Tibial artery (tissue), 4 donors: ENCODE measurements around the gene OMP.

ENCODE experiments used
- DNase-seq, 2 donors: peaks; one replicate each; pipeline ENCODE4 v3.0.0-alpha.2; 2019
- H3K27ac ChIP-seq, 2 donors: fragments of 200-600 bp; sonication (generic) in 1 of 2; 1 replicate in 1 of 2; 2 replicates in 1 of 2; pipeline ENCODE4 v1.5.1; 2018 to 2019; ENCODE audit warnings: mild to moderate bottlenecking in 1 of 2
- H3K27me3 ChIP-seq, 2 donors: fragments of 200-600 bp; sonication (generic) in 1 of 2; one replicate each; pipeline versions ENCODE4 v1.5.1 to v1.6.0; 2016 to 2019
- H3K36me3 ChIP-seq, 3 donors: fragments of 200-600 bp; sonication (generic) in 2 of 3; one replicate each; pipeline ENCODE4 v1.5.1; 2016 to 2019; ENCODE audit warnings: mild to moderate bottlenecking in 2 of 3
- H3K4me1 ChIP-seq, 4 donors: fragments of 200-600 bp; sonication (generic) in 2 of 4; 1 replicate in 3 of 4; 2 replicates in 1 of 4; pipeline ENCODE4 v1.5.1; 2016 to 2019
- H3K4me3 ChIP-seq, 2 donors: fragments of 200-600 bp; sonication (generic) in 1 of 2; 1 replicate in 1 of 2; 2 replicates in 1 of 2; pipeline ENCODE4 v1.5.1; 2018 to 2019; ENCODE audit warnings: mild to moderate bottlenecking in 2 of 2
- H3K9me3 ChIP-seq, 3 donors: fragments of 200-600 bp; sonication (generic) in 1 of 3; one replicate each; pipeline ENCODE4 v1.5.1; 2016 to 2019
- intact Hi-C: fragments of 100-400 bp; cut with DNase I; formaldehyde crosslinking; loops from one replicate; pipeline ENCODE4 v1.15.0; 2023; ENCODE audit warnings: low total_unique reads
- TF ChIP-seq, protein P1 (sequence below), 2 experiments: fragments of 200-600 bp in 1 of 2; fragments of 450-650 bp in 1 of 2; IDR thresholded peaks; one replicate each; pipeline ENCODE4 v1.5.1; 2017 to 2019; ENCODE audit warnings: antibody characterized with exemption in 2 of 2, mild to moderate bottlenecking in 1 of 2, moderate library complexity in 1 of 2

OMP gene

DNA sequence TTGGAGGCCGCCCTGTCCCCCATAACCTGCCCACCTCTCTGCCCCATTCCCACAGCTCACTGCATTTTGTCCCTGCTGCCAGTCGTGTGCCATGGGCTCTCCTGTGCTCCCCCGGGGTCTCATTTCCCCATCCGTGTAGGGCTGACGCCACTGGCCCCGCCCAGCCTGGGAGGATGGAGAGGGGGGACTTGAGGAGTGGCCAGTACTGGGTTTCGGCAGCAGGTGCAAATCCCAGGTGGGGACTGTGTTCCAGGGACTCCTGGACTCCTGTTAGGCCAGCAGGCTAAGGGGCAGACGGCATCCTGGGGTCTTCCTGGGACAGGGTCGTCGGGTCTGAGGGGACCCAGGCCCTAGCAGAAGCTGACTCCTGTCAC lies 24.2 kb downstream of the OMP start:
- Histone ChIP-seq H3K36me3 (peaks cover 0 to 23% (median 15%) of the 10 kb centered on the region in 3 donors), H3K9me3 (no peaks in the 10 kb centered on the region), H3K27ac (no peak overlapping the region), H3K4me3 (peak overlapping the region; percentile 34 to 52), H3K27me3 (no peaks in the 10 kb centered on the region), H3K4me1 (peaks cover 0 to 42% (median 34%) of the 10 kb centered on the region in 4 donors)
- intact Hi-C loops = loop anchor here (2.0 to 5.0 kb wide), 2 partner anchors 62 to 420 kb away; no protein-coding TSS in a partner anchor
- DNase-seq = no peak
- TF ChIP-seq, protein P1, sequence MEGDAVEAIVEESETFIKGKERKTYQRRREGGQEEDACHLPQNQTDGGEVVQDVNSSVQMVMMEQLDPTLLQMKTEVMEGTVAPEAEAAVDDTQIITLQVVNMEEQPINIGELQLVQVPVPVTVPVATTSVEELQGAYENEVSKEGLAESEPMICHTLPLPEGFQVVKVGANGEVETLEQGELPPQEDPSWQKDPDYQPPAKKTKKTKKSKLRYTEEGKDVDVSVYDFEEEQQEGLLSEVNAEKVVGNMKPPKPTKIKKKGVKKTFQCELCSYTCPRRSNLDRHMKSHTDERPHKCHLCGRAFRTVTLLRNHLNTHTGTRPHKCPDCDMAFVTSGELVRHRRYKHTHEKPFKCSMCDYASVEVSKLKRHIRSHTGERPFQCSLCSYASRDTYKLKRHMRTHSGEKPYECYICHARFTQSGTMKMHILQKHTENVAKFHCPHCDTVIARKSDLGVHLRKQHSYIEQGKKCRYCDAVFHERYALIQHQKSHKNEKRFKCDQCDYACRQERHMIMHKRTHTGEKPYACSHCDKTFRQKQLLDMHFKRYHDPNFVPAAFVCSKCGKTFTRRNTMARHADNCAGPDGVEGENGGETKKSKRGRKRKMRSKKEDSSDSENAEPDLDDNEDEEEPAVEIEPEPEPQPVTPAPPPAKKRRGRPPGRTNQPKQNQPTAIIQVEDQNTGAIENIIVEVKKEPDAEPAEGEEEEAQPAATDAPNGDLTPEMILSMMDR (IDR thresholded peaks at IDR 0.05) = no peak

DNA sequence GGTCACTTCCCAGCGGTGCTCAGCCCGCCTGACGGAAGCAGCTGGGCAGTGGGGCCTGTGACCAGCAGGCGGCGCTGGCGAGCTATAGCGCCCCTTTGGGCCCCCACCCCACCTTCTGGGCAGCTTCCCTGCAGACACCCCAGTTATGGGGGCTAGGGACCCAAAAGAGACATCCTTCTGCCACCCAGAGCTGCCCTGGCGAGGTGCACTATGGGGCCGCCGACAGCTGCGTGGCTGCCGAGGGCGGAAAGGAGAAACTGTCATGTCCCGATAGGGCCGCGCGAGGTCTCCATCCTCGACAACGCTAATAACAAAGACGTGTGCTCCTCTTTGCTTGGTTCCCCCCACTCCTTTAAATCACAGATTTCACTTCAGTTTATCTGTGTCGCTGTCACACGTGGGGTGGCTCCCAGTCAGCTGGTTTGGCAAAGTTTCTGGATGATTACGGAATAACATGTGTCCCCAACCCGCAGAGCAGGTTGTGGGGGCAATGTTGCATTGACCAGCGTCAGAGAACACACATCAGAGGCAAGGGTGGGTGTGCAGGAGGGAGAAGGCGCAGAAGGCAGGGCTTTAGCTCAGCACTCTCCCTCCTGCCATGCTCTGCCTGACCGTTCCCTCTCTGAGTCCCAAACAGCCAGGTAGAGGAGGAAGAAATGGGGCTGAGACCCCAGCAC lies 24.7 kb downstream of the OMP start:
- peak in 1 of 2 donors; percentile 43 for DNase-seq
- peaks cover 0 to 18% (median 15%) of the 10 kb centered on the region in 3 donors for H3K36me3 ChIP-seq
- TF ChIP-seq, protein P1 (IDR thresholded peaks at IDR 0.05) = peak; percentile 99
- intact Hi-C loops = loop anchor here (2.0 to 5.0 kb wide), 2 partner anchors 61 to 420 kb away; no protein-coding TSS in a partner anchor
- no peaks in the 10 kb centered on the region for H3K27me3 ChIP-seq
- peak overlapping the region; percentile 34 to 52 for H3K4me3 ChIP-seq
- H3K27ac ChIP-seq = peak overlapping the region in 1 of 2 donors; percentile 5
- H3K4me1 ChIP-seq = peaks cover 0 to 42% (median 36%) of the 10 kb centered on the region in 4 donors
- H3K9me3 ChIP-seq = no peaks in the 10 kb centered on the region

DNA sequence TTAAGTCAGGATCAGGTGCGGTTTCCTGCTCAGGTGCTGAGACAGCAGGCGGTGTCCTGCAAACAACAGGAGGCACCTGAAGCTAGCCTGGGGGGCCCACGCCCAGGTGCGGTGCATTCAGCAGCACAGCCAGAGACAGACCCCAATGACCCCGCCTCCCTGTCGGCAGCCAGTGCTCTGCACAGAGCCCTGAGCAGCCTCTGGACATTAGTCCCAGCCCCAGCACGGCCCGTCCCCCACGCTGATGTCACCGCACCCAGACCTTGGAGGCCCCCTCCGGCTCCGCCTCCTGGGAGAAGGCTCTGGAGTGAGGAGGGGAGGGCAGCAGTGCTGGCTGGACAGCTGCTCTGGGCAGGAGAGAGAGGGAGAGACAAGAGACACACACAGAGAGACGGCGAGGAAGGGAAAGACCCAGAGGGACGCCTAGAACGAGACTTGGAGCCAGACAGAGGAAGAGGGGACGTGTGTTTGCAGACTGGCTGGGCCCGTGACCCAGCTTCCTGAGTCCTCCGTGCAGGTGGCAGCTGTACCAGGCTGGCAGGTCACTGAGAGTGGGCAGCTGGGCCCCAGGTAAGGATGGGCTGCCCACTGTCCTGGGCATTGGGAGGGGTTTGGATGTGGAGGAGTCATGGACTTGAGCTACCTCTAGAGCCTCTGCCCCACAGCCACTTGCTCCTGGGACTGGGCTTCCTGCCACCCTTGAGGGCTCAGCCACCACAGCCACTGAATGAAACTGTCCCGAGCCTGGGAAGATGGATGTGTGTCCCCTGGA lies 25.5 kb downstream of the OMP start, which contains the start of gene MYO7A:
Gene MYO7A (plus strand): TSS at position 327 of the 772 bp plus-strand sequence. CDS start 2,389 bp downstream, outside the sequence.
- TF ChIP-seq, protein P1 (IDR thresholded peaks at IDR 0.05) = no peak
- peak within 1 kb of the TSS; percentile 5 to 24 for H3K27ac ChIP-seq
- DNase-seq = peak; percentile 53 to 85
- no peaks in the 10 kb centered on the region for H3K9me3 ChIP-seq
- H3K4me3 ChIP-seq = peak within 1 kb of the TSS; percentile 34 to 52
- no peaks in the 10 kb centered on the region for H3K27me3 ChIP-seq
- peaks cover 0 to 12% (median 10%) of the 10 kb centered on the region in 3 donors for H3K36me3 ChIP-seq
- peaks cover 0 to 42% (median 36%) of the 10 kb centered on the region in 4 donors for H3K4me1 ChIP-seq
- intact Hi-C loops = loop anchor here (2.0 to 5.0 kb wide), 2 partner anchors 61 to 419 kb away; no protein-coding TSS in a partner anchor

DNA sequence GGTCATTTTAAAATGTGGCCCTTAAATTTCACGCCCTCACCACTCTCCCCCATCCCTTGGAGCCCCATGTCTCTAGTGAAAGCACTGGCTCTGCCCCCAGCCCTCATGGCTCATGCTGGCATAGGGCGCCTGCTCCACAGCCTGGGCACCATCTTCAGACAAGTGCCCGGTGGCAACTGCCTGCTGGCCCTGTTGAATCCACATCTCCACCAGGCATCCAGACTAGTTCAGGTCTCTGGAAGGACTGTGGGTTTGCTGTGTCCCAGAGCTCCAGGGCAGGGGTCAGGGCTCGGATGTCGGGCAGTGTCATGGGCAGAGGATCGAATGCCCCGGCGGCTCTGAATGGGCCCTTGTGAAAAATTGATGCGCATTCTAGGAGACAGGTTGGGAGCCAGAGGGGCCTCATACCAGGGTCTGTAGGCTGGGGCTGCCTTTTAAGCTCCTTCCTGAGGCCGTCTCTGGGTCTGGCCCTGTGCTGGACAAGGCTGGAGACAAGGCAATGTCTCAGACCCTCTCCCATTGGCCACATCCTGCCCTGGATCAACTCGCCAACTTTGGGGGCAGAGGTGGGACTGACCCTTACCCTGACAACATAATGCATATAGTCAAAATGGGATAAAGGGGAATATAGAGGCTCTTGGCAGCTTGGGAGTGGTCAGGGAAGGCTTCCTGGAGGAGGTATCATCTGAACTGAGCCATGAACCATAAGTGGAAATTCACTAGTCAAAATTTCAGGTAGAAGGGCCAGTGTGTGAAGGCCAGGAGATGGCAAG lies 26.6 kb downstream of the OMP start:
- H3K9me3 ChIP-seq = no peaks in the 10 kb centered on the region
- peaks cover 0 to 42% (median 36%) of the 10 kb centered on the region in 4 donors for H3K4me1 ChIP-seq
- peaks cover 0 to under 1% (median 0%) of the 10 kb centered on the region in 3 donors for H3K36me3 ChIP-seq
- no peak for DNase-seq
- no peaks in the 10 kb centered on the region for H3K27me3 ChIP-seq
- no peak overlapping the region for H3K27ac ChIP-seq
- no peak overlapping the region for H3K4me3 ChIP-seq
- TF ChIP-seq, protein P1 (IDR thresholded peaks at IDR 0.05) = no peak
- intact Hi-C loops = loop anchor here (5.0 kb wide), 1 partner anchor 418 kb away; no protein-coding TSS in a partner anchor
